Fibroblast of skin of back (primary cell): ENCODE data around the gene TMEM254.
"Not testable (repeated sequence)": the region's sequence is repeated elsewhere in the genome, so short reads cannot be mapped to it uniquely, and the experiment has no call there.

Source experiments
- DNase-seq: peaks from one replicate; pipeline ENCODE4 v3.0.0-alpha.2; 2013

TMEM254 gene

DNA sequence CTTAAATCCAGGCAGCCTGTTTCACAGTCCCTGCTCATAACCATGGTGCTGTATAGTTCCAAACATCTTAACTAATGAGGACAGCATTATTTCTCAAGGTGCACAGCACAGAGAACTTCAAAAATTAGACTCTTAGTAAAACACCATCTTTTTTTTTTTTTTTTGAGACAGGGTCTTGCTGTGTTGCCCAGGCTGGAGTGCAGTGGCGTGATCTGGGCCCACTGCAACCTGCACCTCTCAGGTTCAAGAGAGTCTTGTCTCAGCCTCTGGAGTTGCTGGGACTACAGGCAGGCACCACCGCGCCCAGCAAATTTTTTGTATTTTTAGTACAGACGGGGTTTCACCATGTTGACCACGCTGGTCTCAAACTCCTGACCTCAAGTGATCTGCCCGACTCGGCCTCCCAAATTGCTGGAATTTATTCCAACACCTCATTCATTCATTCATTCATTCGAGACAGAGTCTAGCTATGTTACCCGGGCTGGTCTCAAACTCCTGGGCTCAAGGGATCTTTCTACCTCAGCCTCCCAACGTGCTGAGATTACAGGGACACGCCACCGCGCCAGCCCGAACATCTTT is 507 bp upstream of the TMEM254 start:
- DNase-seq: no peak

DNA sequence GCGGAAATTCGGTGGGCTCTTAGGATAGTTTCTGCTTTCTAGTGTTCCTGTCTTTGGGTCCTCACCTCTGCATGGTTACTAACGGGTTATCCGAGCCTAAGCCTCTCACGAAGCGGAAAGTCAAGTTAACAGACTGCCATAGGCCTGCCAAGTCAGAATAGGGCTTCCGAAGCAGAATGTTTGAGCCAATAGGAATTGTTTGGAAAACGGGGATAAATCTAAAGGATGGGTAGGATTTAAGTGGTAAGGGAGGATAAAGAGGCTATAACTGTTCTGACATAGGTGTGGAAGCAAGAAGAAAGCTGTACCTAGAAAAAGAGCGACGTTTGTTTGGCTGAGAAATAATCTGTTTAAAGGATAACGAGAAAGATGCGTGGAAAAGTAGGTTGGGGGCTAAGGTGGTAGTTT is 851 bp downstream of the TMEM254 start:
- no peak for DNase-seq

DNA sequence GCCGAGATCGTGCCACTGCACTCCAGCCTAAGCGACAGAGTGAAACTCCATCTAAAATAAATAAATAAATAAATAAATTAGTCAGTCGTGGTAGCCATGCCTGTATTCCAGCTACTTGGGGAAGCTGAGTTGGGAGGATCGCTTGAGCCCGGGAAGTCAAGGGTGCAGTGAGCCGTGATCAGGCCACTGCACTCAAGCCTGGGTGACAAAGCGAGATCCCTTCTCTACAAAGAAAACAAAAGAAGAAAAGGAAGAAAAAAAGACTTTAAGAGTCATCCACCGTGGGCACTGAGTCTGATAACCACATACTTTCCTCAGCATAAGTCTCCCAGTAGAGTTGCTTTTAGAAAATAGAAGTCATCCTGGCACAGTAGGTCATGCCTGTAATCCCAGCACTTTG is 2.6 kb downstream of the TMEM254 start:
- DNase-seq: no peak

DNA sequence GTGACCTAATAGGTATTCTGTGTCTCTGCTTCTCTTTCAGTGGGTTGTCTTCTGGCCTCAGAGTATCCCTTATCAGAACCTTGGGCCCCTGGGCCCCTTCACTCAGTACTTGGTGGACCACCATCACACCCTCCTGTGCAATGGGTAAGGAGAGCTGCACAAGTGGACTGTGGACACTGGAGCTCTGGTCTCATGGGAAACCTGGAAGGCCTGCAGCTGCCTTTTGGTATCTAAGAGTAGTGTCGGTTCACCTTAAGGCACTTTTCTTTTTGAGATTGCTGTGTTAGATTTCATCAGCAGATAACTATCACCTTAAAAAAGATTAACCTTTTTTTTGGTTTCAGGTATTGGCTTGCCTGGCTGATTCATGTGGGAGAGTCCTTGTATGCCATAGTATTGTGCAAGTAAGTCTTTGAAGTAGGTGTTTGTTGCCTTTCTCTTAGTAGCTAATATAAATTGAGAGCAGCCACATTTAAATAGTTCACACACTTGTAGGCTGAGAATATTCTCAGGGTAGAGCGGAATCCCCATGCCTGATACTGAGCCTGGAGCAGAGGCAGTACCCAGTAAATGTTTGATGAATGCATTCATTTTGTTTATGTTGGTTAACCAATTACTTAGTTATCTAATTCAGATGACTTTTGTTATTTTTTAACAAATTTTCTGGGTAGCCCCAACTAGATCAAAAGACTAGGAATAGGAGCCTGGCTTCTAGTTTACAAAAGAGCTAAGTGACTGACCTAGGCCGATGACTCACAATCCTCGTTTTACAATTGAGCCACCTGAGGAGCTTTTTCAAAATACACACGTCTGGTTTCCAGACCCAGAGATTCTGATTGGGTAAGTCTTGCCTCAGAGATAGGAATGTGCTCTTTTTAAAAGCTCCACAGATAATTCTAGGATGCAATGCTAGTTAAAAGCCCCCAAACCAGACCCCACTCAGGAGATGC is 3.6 kb downstream of the TMEM254 start:
- no peak for DNase-seq

DNA sequence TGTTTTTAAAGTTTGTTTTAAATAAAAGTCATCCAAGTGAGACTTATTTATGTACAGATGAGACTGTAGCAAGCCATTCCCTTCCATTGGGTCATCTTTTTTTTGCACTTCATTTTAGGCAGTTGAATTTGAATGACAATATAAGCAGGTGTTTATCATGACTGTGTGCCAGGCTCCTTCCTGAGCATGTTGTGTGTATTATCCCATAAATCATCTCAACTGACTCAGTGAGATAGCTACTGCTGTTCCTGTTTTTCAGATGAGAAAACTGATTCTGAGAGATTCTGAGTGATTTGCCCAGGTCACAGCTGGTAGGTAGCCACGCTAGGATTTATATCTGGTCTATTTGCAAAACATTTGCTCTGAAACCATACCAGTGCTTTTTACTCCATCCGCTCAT is 11.7 kb downstream of the TMEM254 start:
- no peak for DNase-seq

DNA sequence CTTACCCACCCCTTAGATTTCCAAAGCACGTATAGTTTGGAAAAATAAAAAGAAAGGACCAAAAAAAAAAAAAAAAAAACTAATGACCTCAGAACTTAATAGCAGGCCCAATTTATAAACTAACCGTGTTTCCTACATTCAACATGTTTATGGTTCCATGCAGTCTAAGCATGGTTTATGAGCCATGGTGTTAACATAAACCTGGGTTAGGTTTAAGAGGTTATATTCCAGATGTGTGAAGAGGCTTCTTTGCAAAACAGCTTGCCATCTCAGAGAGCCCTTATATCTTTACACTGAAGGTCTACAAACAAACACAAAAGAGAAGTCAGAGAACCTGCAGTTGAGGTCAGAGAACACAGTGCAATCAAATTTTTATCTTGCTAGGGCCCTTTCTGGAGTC is 15.8 kb downstream of the TMEM254 start:
- no peak for DNase-seq

DNA sequence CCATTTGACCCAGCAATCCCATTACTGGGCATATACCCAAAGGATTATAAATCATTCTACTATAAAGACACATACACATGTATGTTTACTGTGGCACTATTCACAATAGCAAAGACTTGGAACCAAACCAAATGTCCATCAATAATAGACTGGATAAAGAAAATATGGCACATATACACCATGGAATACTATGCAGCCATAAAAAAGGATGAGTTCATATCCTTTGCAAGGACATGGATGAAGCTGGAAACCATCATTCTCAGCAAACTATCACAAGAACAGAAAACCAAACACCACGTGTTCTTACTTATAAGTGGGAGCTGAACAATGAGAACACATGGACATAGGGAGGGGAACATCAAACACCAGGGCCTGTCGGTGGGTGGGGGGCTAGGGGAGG is 19.8 kb downstream of the TMEM254 start:
- not testable (repeated sequence) for DNase-seq

DNA sequence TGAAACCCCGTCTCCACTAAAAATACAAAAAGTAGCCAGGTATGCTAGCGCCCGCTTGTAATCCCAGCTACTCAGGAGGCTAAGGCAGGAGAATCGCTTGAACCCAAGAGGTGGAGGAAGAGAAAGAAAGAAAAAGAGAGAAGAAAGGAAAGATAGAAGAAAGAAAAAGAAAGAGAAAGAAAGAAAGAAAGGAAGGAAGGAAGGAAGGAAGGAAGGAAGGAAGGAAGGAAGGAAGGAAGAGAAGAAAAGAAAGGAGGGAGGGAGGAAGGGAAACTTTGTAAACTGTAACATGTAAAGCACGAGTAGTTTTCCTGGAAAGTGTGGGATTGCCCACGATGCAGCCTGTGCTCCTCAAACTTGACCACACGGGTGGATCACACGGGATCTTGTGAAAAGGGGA is 20.8 kb downstream of the TMEM254 start:
- not testable (repeated sequence) for DNase-seq

DNA sequence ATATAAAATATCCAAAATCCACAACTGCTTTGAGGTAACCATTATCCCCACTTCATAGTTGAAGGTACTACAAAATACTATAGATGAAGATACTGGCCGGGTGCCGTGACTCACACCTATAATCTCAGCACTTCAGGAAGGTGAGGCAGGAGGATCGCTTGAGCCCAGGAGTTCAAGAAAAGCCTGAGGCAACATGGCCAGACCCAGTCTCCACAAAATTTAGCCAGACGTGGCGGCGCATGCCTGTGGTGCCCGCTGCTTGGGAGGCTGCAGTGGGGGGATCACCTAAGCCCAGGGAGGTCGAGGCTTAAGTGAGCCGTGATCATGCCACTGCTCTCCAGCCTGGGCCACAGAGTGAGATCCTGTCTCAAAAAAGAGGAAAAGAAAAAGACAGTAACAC is 21.7 kb downstream of the TMEM254 start:
- no peak for DNase-seq

DNA sequence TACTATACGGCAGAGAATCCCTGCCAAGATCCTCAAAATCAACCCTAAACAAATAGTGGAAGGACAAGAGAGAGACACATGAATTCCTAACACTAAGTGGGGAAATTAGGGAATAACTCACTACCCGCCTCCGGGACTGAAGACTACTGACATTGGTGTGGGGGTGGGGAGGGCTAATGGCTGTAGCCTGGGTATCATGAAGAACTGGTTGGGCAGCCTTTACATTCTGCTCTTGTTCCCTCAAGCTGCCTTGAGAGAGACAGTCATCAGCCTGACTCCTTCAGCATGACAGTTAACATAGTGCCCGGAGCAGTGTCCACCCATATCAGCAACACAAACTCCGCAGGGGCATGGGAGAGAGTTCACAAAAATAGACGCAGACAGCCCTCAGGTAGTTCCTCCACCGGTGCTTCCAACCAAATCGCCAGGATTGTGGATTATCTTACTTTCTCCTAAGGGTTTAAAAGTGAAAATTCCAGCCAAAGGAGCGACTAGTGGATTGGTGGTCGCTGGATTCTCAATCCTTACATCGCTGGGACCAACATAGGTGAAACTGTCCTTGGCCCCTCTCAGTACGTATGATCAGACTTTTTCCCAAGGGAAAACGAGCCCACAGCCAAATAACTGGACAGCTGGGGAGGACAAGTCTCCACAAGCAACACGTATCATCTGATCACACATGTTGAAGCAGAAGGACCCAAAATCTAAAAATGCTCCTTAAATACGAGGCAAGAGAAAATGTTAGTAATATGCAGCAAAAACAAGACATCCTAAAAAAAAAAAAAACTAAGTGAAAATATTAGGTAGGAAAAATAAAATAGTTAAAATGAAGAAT is 22.6 kb downstream of the TMEM254 start:
- no peak for DNase-seq

DNA sequence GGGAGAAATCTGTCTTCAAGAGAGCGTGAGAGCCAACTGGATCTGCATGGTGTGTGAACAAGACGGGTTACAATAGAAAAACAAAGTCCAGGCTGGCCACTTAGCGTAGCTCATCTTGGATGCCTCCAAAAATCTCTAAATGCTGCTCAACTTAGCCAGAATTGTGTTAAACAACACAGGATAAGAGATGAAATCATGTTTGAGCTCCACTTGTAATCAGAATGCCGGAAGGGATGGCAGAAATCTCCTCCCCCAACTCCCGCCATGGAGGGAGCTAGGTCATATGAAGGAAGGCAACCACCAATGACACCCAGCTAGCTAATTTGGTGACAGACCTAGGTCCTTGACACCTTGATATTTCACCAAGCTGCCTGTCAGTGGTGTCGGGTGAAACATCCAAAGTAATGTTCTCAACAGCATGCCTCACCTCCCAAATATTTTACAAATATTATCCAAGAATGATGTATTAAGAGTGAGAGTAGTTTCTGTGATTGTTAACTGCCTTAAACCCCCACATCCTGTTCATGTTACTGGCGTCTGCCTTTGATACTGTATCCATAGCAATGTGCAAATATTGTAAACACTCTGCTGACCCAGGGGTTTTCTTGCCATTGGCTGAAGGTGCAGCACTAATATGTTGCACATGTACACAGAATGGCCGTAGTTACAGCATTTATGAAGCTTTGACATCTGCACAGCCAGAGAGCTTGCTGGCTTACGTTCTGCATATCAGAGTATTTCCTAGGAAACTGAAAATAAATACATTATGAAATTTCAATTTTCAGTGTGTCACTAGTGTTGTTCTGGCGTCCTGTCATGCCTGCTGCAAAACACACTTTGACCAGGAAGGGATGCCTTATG is 25.8 kb downstream of the TMEM254 start:
- DNase-seq: peak; percentile 74

DNA sequence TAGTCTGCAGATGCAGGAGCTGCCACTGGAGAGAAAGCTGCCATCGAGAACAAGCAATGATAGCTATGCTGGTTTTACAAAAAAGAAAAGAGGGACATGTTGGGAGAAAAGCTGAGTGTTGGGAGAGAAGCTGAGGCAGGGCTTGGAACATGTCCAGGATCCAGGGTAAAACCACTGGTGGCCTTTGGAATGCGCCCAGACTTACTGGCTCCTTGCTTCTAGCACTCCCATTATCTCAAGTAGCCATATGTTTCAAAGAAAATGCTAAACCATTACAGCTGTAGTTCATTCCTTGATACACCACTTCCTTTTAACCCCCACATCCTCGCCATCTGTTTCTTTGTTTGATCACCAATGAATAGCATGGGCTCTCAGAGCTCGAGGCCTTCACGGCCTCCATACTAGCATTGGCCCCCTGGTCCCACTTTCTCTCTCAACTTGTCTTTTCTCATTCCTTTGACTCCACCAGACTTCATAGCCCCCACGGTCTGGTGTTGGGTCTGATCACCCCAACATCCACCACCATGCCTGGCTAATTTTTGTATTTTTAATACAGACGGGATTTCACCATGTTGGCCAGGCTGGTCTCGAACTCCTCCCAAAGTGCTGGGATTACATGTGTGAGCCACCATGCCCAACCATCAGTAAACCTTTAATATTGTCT is 30.2 kb downstream of the TMEM254 start:
- DNase-seq: no peak

DNA sequence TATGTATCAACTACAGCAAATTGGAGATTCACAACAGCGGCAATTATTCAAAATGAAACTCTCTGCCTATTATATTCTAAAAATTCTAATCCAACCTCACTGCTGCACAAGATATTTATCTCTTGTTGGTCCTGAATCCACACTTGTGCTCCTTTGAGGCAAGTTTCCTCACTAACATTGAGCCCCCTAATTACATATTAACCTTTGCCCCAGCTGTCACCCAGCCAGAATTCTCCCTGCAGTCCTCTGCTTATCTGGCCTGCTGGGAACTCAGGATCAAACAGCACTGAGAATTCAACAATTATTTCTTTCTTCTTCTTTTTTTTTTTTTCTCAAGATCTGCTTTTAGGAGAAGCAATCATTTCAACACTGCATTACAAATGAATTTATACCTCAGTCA is 32.5 kb downstream of the TMEM254 start:
- no peak for DNase-seq

DNA sequence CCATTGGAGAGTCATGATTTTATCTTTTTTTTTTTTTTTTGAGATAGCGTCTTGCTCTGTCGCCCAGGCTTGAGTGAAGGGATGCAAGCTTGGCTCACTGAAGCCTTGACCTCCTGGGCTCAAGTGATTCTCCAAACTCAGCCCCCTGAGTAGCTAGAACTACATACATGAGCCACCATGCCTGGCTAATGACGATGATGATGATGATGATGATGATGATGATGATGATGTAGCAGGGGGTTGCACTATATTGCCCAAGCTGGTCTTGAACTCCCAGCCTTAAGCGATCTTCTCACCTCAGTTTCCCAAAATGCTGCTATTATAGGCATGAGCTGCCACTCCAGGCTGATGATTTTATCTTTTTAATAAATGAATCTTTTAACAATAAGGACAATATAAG is 40.2 kb downstream of the TMEM254 start:
- no peak for DNase-seq

DNA sequence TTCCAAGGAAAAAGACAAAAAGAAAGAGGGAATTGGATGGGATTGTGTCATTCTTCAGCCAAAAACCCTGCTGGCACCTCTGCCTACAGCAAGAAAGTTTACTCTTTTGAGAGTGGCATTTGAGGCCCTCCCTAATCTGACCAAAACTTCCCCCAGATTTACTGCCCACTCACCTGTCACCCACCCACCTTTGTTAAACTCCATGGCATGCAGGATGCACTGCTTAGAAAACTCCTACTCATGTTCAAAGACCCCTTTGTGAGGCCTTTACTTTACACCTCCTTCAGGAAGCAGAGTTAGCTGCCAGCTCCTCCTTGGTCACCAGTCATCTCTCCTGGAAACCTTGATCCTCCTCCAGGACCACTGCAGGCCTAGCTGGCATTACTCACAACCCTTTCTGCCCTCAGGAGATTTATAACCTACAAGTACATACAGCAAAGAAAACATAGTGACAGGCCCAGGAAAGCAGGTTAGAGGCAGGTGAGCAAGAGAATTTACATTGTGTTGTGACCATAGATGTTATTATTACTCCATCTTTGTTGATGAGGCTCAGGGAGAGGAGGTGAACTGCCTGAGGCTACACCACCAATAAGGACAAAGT is 43.7 kb downstream of the TMEM254 start:
- DNase-seq: no peak

DNA sequence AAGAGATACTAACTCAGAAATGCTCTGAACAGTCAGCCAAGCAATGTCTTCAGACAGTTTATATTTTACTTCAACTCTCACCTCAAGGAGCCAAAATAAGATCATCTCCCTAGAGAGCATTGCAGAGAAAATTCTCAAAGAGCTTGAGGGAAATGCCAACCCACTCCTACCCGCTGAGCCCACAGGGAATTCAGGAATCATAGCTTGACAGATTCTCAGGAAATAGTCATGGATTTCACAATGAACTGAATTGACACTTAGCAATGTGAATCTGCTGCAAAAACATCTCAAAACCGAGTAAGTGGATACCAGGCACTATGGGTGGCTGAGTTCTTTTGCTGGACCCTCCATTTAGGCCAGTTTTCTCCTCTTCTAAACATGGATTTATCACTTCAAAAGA is 44.3 kb downstream of the TMEM254 start:
- peak; percentile 80 for DNase-seq

DNA sequence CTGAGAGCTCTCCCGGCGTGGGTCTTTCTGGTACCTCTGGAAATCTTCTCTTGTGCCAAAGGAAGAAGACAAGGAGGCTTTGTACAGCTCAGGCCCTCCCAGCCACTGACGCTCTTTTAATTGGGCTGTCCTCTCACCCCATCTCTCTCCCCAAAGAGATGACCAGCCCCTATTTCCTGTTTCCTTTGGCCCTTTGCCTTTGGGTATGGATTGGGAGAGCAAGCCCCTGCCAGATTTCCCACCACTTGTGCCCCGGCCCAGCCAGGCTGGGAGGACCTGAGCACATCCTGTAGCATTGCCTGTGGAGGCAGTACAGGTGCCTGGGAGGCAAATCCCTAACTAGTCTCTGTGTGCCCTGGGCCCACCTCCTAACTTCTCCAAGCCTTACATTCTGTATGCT is 48.4 kb downstream of the TMEM254 start:
- DNase-seq: no peak

DNA sequence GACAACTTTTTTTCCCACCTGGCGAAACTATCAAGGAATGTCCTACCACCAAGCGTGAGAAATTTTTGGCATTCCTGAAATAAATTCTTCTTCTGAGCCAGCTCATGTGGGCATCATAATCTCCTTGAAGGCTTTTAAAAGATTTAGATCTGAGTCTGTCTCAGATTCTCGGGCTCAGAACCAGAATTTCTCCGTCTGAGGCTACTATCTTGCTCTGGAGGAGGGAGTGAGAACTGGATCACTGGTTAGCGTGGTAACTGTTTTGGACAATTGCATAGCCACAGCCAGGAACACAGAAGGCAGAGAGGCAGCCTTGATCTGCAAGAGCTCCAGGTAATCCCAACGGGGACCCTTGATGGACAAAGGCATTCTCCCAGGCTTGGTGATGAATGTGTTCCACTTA is 53.0 kb downstream of the TMEM254 start:
- peak; percentile 42 for DNase-seq

DNA sequence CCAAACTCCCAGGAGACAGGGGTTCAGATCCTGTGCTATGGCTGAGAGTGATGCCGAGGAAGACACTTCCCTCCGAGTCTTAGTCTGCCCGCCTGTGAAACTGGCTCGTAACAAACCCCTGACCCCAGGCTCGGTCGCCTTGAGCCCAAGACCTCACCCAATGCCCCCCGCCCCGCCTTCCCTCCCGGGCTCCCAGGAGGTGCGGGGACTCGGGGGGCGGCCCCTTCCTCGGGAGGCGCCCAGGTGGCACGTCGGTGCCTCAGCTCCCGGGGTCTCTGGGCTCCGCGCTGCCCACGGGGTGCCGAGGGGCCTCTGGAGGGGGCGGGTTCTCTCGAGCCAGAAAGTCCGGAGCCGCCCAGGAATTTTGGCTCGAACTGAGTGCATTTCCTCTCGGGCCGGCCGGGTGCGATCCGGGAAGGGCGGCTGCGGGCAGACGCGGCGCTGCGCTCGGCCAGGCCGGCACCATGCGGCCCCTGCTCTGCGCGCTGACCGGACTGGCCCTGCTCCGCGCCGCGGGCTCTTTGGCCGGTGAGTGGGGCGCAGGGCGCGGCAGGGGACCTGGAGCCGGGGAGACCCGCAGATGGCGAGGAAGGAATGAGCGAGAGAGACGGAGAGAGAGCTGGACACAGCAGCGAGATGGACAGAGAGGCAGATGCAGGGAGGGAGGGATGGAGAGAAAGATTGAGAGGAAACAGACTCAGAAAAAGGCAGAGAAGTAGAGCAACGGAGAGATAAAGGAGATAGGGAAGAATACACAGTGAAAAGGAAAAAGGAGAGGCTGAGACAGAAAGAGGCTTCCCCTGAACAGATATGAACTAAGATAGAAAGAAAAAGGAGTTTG is 54.1 kb downstream of the TMEM254 start, which contains the start of gene PLAC9:
PLAC9 (plus strand) TSS at position 432 of the 841 bp plus-strand sequence; CDS start at position 465, 33 bp downstream.
- DNase-seq: peak; percentile 57

DNA sequence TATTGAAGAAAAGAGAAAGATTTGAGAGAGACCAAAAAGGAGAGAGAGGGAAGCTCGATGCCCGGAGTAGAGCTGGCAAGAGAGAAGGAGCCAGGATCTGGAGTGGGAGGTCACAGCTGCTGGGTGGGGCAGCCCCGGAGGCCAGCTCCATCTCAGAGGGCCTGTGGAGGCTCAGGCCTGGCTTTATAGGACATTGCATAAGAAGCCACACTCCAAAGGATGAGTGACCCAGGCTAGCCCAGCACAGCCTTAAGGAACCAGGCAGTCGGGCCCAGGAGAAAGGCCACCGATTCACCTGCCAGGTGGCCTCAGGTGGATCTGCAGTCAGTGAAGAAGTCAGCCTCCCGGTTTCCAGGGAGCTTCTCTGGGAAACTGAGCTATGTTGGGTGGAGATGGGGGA is 54.7 kb downstream of the TMEM254 start:
- DNase-seq: peak; percentile 36
